HG02840 (cell line): ENCODE measurements around the gene RCAN2.

Experiments
- ATAC-seq: cut with Tn5 transposase; IDR thresholded peaks from one replicate; pipeline ENCODE4 v1.9.1; 2021; ENCODE audit warnings: mild to moderate bottlenecking, moderate library complexity, moderate number of reproducible peaks; ENCODE audit not compliant: unreplicated experiment, low FRiP score

The RCAN2 gene

GRCh38 chr6:46233129-46233528, 258.1 kb downstream of the RCAN2 start:
- ATAC-seq = no peak

DNA sequence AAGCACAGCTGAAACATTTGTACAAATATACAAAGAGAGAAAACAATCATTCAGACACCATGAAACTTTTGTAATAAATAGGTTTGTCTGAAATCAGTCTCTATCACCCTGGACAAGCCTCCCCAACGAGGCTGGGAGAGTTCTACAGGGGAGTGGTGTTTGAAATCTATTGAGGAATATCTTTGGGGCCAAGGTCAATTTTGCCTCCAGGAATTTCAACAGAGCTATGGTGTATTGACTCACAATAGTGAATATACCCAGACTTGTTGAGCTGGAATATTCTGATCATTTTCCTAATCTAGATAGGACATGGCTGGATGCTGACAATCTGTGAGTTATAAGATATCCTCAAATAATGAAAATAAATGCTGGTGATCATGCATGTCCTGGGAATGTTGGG, 269.0 kb downstream of the RCAN2 start:
- no peak for ATAC-seq

GRCh38 chr6:46221222-46221793, 269.9 kb downstream of the RCAN2 start:
- ATAC-seq = peak; percentile 41

DNA sequence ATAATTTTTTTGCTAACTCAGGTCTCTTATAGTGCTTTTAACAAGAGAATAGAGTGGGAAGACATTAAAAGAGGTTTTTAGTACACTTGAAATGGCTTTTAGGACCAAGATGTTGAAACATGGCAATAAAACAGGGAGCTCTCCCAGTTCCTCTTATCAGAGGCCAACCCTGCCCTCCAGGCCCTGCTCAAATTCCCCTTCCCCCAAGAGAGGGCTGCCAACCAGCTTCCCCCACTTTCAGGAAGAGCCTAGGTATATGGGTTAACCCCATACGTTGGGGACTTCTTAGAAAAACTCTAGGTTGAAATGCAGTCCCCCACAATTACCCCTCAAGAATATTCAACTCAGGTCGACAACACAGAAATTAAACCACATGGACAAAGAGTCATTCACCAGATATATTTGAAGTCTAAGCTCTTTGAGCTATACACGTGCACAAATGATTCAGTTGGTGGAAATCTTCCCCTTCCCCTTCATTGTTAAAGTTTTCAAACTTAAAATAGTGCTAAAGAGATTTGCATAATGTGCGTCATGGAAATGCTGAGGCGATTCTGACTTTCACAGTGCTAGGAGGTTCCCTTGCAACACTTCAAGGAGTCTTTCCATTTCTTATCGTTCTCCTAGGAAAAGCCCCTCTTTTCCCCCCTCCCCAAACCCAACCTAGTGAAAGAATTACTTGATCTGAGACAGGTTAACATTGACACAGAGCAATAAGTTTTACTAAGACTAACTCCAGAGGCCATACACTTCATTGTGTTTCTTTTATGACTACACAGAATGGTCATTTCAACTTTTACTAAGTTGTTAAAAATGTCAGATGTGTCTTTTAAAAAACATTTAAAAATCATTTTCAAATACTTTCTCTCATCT, 270.7 kb downstream of the RCAN2 start:
- peak; percentile 62 for ATAC-seq

DNA sequence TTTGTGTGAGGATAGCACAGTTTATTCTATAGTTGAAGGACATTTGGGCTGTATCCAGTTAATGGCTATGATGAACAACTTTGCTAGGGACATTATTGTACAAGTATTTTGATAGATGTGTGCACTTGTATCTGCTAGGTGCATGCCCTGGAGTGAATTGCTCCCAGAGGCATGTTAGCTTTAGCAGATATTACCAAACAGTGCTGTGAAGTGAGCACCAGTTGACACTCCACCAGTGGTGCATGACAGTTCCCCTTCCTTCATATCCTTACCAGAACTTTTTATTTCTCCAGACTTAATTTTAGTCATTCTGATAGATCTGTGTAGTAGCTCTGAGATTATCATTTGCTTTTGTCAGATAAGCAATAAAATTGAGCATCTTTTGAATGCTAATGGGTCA, 271.6 kb downstream of the RCAN2 start:
- ATAC-seq = no peak

GRCh38 chr6:46218457-46218856, 272.8 kb downstream of the RCAN2 start:
- no peak for ATAC-seq

- peak; percentile 69 for ATAC-seq
Measured at GRCh38 chr6:46217671-46218131, 273.5 kb downstream of the RCAN2 start.

DNA sequence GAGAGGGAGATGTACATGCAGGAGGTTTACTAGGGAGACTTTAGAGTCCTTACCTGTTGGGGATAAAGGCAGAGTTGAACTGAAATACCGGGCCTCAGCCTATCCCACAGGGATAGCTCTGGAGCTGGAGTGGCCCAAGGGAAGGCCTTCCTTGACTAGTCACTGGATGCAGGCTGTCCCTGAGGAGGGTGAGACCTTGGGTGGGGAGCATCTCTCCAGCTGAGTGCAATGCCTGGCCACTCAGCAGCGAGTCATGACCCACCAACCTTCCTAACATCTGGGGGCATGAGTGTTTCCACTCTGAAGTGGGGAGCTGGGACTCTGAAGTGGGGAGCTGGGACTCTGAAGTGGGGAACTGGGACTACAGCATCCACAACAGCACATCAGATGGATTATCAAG, 274.4 kb downstream of the RCAN2 start:
- no peak for ATAC-seq

DNA sequence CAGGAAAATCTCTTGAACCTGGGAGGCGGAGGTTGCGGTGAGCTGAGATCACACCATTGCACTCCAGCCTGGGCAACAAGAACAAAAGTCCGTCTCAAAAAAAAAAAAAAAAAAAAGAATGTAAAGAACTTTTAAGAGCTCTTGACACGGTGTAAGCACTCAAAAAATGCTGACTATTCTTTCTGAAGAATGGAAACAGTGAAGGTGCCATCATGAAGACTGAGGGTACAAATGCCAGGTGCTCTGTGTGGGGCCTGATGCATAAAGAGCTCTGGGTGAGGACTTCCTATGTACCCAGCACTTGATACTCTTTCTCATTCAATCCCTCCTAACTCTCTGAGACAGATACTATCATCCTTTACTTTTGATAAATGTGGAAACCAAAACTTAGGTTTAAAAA, 275.5 kb downstream of the RCAN2 start:
- no peak for ATAC-seq

- no peak for ATAC-seq
Measured at GRCh38 chr6:46215213-46215612, 276.0 kb downstream of the RCAN2 start.

- no peak for ATAC-seq
Measured at GRCh38 chr6:46211917-46212316, 279.3 kb downstream of the RCAN2 start.

DNA sequence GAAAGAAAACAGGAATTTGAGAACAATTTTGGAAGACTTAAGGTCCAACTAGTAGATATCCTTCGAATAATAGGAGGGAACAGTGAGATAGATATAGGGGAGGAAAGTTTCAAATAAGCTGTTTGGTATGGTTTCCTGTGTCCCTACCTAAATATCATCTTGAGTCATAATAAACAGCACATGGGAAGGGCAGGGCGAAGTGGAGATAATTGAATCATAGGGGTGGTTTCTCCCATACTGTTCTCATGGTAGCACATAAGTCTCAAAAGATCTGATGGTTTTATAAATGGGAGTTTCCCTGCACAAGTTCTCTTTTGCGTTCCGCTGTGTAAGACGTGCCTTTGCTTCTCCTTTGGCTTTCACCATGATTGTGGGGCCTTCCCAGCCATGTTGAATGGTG, 281.0 kb downstream of the RCAN2 start:
- ATAC-seq = no peak

- no peak for ATAC-seq
Measured at GRCh38 chr6:46208303-46208702, 282.9 kb downstream of the RCAN2 start.

GRCh38 chr6:46207174-46207573, 284.1 kb downstream of the RCAN2 start:
- ATAC-seq = no peak

DNA sequence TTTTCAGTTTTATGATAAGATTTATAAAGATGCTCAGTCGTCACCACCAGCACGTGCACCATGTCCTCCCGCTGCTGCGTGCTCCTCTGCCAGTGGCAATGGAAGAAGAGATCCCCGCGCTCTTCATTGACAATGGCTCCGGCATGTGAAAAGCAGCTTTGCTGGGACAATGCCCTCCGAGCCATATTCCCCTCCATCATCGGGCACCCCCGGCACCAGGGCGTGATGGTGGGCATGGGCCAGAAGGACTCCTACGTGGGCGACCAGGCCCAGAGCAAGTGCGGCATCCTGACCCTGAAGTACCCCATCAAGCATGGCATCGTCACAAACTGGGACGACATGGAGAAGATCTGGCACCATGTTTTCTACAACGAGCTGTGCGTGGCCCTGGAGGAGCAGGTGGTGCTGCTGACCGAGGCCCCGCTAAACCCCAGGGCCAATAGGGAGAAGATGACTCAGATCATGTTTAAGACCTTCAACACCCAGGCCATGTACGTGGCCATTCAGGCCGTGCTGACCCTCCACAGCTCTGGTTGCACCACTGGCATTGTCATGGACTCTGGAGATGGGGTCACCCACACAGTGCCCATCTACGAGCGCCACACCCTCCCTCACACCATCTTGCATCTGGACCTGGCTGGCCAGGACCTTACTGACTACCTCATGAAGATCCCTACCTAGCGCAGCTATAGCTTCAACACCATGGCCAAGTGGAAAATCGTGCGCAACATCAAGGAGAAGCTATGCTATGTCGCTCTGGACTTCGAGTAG, 286.2 kb downstream of the RCAN2 start:
- no peak for ATAC-seq

DNA sequence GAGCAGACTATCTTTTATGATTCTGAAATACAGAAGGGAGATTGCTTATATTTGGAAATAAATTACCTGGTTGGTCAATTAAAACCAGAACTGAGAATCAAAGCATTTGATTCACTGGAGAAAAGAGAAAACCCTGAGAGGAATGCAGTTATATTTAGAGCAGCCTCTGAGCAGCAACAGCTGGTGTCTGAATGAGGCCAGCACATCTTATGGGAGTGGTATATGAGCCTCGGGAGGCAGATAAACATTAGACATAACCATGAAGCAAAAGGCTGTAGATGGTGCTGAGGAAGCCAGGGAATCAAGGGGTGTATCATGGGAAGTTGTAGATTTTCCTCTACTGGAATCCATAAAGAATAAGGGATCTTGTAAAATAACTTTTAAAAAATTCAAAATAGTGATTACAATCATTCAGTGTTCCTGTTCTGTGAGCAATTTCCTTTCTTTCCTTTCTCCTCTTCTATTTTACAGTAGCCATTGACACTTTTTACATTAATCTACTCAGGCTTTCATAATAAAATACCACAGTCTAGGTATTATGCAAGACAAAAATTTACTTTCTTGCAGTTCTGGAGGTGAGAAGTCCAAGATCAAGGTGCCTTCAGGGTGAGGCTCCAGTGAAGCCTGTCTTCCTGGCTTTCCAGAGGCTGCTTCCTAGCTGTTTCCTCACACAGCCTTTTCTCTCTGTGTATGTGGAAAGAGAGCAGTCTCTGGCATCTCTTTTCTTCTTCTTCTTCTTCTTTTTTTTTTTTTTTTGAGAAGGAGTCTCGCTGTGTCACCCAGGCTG, 287.7 kb downstream of the RCAN2 start:
- no peak for ATAC-seq

DNA sequence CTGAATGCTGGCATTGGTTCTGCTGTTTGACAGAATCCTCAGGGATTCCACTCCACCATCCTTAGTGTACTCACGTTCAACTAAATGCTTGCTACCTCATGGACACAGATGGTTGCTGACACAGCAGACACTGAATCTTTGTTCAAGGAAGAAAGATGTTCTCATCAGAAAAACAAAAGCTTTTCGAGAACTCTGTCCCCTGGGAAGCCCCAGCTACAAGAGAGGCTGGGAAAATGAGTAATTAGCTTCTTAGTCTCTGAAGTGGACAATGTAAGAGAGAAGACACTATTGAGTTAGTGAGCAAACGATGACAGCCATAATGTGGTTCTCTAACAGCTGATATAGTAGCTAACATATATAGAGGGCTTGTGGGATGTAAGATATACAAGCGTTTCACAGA, 289.5 kb downstream of the RCAN2 start:
- ATAC-seq = no peak

GRCh38 chr6:46199387-46199786, 291.9 kb downstream of the RCAN2 start:
- ATAC-seq = no peak

DNA sequence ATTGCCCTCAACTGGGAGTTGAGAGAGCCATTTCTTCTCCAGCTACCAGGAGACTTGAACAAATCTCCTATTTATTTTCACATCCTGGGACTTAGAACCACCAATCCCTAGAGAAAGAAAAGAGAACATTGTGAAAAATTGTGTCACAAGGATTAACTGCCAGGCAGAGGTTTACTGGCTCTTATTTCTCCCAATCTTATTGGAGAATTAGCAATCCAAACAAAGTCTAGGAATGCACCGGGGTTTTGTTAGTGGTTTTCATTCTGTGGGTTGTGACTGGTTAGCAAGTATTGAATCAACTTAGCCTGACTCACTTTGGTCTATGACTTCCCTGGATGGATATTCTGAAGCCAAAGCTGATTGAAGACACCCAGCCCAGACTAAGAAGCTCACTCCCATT, 299.3 kb downstream of the RCAN2 start:
- no peak for ATAC-seq

DNA sequence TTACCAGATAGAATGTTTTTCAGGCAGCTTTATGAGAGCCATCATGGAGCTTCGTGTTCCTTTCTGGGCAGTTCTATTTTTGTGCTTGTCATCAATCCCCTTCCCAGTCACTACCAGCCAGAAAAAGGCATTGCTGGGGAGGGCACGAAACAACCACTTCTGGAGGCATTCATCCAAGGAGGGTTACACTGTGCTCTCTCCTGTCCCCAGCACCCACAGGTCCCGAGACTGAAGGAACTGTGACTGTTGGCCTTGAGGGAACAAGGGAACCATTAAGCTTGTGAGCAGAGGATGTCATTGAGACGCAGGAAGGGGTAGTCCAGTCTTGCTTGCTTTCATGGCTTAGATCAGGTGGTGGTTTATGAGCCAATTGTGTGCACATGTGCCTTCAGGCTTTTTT, 300.4 kb downstream of the RCAN2 start:
- no peak for ATAC-seq

DNA sequence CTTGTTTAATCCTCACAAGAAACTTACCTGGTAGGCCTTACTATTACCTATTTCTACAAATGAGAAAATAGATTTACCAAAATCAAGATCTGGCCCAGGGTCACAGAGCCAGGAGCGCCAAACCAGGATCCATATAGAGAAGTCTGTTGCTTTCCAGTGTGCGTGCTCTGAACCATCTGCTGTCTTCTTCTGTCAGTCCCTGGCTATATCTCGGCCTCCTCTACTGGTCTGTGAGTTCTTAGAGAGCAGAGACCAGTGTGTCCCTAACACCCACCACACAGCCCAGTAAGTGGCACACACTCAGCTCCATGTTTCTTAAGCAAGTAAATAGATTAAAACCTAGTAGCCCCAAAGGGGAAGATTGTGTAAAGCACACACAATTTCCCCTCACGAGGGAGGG, 301.5 kb downstream of the RCAN2 start:
- no peak for ATAC-seq
